GM20431 (cell line): ENCODE data around the gene SH3GL2.
"Not testable (repeated sequence)": the region's sequence is repeated elsewhere in the genome, so short reads cannot be mapped to it uniquely, and the experiment has no call there.

Experiments
- in situ Hi-C: fragments of 300-500 bp; cut with MseI, MboI; formaldehyde crosslinking; loops from one replicate; pipeline ENCODE4 v1.15.0; 2020; ENCODE audit warnings: low sequenced_read_pairs; ENCODE audit not compliant: unreplicated experiment

Gene SH3GL2

GRCh38 chr9:17735859-17736258, 157.0 kb downstream of the SH3GL2 start:
- in situ Hi-C loops: no loop called here

GRCh38 chr9:17739022-17739421, 160.2 kb downstream of the SH3GL2 start:
- in situ Hi-C loops: no loop called here

GRCh38 chr9:17739736-17740135, 160.9 kb downstream of the SH3GL2 start:
- in situ Hi-C loops: no loop called here

GRCh38 chr9:17742067-17742466, 163.2 kb downstream of the SH3GL2 start:
- in situ Hi-C loops: no loop called here

- in situ Hi-C loops: no loop called here
Measured at GRCh38 chr9:17744786-17745185, 165.9 kb downstream of the SH3GL2 start.

GRCh38 chr9:17750269-17750668, 171.4 kb downstream of the SH3GL2 start:
- in situ Hi-C loops: no loop called here

GRCh38 chr9:17751486-17751885, 172.6 kb downstream of the SH3GL2 start:
- in situ Hi-C loops: no loop called here

- in situ Hi-C loops: no loop called here
Measured at GRCh38 chr9:17752021-17752420, 173.2 kb downstream of the SH3GL2 start.

- in situ Hi-C loops: no loop called here
Measured at GRCh38 chr9:17757816-17758215, 178.9 kb downstream of the SH3GL2 start.

GRCh38 chr9:17760250-17760649, 181.4 kb downstream of the SH3GL2 start:
- in situ Hi-C loops: no loop called here

- in situ Hi-C loops: no loop called here
Measured at GRCh38 chr9:17761984-17762676, 183.3 kb downstream of the SH3GL2 start.

GRCh38 chr9:17764306-17764705, 185.4 kb downstream of the SH3GL2 start:
- in situ Hi-C loops: no loop called here

GRCh38 chr9:17765131-17765530, 186.3 kb downstream of the SH3GL2 start:
- in situ Hi-C loops: not testable (repeated sequence)

GRCh38 chr9:17772223-17772622, 193.4 kb downstream of the SH3GL2 start:
- in situ Hi-C loops: no loop called here

GRCh38 chr9:17775656-17776055, 196.8 kb downstream of the SH3GL2 start:
- in situ Hi-C loops: loop anchor here (25.0 kb wide), 1 partner anchor 238 kb away; no protein-coding TSS in a partner anchor

- in situ Hi-C loops: loop anchor here (25.0 kb wide), 1 partner anchor 239 kb away; no protein-coding TSS in a partner anchor
Measured at GRCh38 chr9:17776735-17777134, 197.9 kb downstream of the SH3GL2 start.

- in situ Hi-C loops: loop anchor here (25.0 kb wide), 1 partner anchor 240 kb away; no protein-coding TSS in a partner anchor
Measured at GRCh38 chr9:17777465-17777864, 198.6 kb downstream of the SH3GL2 start.

GRCh38 chr9:17782430-17783149, 203.7 kb downstream of the SH3GL2 start:
- in situ Hi-C loops: loop anchor here (25.0 kb wide), 1 partner anchor 245 kb away; no protein-coding TSS in a partner anchor

GRCh38 chr9:17783227-17783626, 204.4 kb downstream of the SH3GL2 start:
- in situ Hi-C loops: loop anchor here (25.0 kb wide), 1 partner anchor 246 kb away; no protein-coding TSS in a partner anchor

GRCh38 chr9:17789316-17789715, 210.4 kb downstream of the SH3GL2 start:
- in situ Hi-C loops: loop anchor here (25.0 kb wide), 1 partner anchor 252 kb away; no protein-coding TSS in a partner anchor
